HG02938 (cell line): ENCODE measurements around the gene CSNK1D.

Experiments used
- ATAC-seq: cut with Tn5 transposase; IDR thresholded peaks from one replicate; pipeline ENCODE4 v1.9.1; 2021; ENCODE audit warnings: mild to moderate bottlenecking, moderate library complexity; ENCODE audit not compliant: unreplicated experiment

The CSNK1D gene

DNA sequence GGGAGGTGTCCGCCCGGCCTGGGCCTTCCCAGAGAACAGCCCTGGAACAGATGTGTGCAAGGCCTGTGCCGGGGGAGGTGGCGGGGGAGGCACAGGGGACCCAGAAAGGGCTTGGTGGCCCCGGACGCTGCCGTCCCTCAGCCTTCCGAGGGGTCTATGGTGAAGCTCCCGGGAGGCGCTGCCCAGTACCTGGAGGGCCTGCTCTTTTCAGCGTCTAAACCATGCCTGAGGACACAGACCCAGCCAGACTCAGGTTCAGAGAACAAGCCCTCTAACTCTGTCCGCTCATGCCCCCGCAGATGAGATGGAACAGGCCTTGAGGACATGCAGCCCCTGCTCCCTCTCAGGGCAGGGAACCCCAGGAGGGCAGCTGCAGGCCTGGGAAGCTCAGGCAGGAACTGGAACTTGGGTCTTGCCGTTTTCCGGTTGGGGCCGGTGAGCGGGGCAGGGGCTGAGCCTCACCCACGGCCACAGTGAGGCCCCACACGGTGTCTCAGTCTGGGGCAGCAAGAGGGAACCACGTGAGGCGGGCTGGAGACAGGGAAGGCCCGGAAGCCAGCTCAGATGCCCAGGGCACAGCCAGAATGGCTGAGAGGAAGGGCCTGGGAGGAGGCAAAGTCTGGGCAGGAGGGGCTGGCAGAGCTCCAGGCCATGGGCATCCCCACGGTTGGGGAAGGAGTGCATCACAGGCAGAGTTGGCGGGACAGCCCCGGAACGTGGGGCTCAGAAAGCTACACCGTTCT is 32.1 kb downstream of the CSNK1D start:
- ATAC-seq: no peak

DNA sequence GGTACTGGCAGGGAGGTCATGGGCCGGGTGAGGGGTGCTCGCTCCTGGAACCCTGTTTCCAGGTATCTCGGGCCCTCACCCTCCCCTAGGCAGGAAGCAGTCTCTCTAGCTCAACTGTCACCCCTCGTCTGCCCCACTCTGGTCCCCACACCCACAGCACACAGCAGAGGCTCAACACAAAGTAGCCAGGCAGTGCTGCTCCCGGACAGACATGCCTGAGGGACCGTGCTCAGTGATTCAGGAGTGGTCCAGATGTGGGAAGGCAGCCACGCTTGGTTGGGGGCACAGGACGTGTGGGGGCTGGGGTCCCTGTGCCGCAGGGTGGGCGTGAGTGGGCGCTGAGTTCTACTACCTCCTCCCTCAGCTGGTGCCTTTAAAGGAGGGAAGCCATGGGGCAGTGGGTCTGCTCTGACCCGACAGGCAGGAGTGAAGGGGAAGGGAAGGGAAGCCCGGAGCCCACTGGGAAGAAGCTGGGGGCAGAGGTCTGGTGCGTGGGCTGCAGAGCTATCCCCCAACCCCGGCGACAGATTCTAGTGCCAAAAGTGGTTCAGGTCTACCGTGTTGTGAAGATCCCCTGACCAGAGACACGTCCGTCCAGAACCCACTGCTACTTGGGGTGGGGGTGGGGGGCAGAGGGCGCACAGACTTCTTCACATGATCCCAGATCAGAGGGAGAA is 32.9 kb downstream of the CSNK1D start:
- no peak for ATAC-seq

DNA sequence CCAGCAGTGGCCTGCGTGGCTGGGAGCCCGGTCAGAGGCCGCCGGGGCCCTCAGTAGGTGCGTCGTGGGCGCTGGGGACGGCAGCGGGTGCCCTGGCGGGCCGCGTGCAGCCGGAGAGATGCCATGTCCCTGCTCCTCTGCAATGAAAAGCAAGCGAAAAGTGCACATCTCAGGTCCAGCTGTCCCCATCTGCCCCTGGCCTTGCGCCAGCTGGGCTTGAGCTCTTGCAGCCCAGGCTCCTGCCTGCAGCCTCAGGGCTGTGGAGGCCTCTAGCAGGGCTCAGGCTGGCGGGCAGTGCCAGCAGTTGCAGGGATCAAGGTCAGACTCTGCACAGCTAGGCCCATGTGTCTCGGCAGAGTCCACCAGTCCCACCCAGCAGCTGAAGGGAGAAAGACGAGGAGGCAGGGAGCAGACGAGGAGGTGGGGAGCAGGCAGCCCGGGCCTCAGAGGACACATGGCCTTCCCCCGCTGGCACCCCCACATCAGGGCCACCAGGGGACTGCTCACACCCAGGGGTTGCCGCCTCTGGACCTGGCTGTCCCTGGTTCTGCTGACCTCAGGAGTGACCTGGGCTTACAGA is 33.5 kb downstream of the CSNK1D start:
- no peak for ATAC-seq

DNA sequence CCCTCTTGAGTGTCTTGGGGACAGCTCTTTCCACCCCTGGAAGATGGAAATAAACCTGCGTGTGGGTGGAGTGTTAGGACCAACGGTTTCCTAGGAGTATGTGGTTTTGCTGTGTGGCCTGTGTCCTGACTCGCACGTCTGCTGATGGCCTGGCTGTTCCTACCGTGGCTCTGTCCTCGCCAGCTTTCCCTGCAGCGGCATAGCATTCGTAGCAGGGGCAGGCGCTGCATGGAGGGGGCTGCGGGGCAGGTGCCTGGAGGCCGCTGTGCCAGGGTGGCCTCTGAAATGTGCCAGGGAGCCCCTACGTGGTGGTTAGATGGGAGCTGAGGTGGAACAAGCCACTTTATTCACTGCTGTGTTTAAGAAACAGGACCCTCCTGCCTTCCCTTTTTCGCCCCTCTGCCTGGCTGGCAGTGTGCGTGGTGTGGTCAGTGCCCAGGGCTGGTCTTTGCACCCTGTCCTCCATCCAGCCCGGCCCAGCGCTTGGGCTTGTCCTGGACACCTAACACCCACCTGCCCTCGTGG is 34.0 kb downstream of the CSNK1D start:
- ATAC-seq: no peak

DNA sequence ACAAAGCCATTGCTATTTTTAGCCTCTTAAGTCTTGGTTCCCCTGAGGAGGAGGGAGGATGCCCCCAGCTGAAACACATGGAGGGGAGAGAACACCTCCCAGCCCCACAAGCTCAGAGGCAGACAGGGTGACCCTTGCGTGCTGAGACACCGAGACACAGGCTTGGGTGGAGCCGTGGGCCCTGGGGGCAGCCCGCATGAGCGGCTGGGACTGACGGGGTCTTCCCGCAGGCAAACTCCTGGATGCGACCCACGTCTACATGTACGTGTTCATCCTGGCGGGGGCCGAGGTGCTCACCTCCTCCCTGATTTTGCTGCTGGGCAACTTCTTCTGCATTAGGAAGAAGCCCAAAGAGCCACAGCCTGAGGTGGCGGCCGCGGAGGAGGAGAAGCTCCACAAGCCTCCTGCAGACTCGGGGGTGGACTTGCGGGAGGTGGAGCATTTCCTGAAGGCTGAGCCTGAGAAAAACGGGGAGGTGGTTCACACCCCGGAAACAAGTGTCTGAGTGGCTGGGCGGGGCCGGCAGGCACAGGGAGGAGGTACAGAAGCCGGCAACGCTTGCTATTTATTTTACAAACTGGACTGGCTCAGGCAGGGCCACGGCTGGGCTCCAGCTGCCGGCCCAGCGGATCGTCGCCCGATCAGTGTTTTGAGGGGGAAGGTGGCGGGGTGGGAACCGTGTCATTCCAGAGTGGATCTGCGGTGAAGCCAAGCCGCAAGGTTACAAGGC is 34.9 kb downstream of the CSNK1D start:
- ATAC-seq: no peak

DNA sequence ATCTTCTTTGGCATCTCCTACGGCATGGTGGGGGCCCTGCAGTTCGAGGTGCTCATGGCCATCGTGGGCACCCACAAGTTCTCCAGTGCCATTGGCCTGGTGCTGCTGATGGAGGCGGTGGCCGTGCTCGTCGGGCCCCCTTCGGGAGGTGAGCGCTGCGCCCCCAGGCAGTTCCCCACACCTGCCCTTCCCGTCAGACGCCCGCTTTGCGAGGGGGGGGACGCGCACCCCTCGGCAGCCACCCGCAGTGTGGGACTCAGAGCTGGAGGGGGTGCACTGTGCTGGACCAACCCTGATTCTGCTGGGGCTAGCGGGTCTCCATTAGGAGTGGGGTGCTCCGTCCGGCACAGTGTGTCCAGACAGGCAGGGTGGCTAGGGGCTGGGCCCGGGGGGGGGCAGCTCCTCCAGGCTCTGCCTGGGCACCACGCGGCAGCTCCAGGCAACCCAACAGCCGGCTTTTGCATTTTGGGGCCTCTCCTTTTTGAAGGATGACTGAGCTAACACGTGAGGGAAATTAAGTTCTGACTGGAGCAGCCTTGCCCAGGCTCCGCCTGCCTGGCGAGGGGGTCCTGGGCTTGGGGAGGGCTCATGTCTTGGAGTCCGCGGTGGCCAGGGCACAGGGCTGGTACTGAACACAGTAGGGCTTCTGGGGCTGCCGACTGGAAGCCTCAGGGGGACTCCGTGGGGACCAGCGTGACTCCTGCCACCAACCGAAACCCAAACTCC is 35.6 kb downstream of the CSNK1D start:
- ATAC-seq: no peak

DNA sequence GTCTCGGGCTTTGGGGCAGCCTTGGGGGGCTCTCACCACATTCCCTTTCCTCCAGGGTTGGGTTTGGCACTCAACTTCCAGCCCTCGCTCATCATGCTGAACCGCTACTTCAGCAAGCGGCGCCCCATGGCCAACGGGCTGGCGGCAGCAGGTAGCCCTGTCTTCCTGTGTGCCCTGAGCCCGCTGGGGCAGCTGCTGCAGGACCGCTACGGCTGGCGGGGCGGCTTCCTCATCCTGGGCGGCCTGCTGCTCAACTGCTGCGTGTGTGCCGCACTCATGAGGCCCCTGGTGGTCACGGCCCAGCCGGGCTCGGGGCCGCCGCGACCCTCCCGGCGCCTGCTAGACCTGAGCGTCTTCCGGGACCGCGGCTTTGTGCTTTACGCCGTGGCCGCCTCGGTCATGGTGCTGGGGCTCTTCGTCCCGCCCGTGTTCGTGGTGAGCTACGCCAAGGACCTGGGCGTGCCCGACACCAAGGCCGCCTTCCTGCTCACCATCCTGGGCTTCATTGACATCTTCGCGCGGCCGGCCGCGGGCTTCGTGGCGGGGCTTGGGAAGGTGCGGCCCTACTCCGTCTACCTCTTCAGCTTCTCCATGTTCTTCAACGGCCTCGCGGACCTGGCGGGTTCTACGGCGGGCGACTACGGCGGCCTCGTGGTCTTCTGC is 36.3 kb downstream of the CSNK1D start:
- ATAC-seq: no peak

DNA sequence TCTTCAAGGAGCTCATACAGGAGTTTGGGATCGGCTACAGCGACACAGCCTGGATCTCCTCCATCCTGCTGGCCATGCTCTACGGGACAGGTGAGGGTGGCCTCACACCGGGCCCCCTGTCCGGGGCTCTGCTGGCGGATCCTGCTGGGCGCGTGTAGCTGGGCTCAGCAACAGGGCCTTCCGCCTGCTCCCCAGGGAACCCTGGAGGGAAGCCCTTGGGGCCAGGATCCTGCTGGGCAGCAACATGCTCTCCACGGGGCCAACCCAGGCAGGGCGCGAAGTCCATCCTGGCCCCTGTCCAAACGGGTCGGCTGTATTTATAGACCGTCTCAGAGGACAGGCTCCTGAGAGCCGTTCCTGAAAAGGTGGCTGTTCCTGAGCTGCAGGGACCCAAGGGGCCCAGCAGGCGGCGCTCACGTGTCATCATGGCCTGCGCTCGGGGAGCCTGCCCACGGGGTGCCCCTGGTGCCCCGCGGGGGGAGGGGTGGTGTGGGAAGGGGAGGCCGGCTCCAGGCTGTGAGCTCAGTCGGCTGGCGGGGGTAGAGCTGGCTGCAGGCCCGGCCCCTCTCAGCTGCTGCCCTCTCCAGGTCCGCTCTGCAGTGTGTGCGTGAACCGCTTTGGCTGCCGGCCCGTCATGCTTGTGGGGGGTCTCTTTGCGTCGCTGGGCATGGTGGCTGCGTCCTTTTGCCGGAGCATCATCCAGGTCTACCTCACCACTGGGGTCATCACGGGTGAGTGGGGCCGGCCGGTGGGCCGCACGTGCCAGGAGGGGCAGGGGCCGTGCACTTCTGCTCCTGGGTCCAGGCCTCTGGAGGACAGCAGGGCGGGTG is 37.1 kb downstream of the CSNK1D start:
- no peak for ATAC-seq

DNA sequence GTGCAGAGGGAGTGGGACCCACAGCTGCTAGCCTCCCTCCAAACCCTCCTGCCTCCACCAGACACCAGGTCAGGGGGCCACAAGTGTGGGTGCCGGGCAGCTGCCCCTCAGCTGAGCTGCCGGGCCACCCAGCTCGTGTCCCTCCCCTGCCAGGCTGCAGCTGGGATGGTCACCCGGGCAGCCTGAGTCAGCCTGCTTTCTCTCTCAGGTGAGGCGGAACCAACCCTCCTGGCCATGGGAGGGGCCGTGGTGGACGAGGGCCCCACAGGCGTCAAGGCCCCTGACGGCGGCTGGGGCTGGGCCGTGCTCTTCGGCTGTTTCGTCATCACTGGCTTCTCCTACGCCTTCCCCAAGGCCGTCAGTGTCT is 37.7 kb downstream of the CSNK1D start:
- no peak for ATAC-seq

DNA sequence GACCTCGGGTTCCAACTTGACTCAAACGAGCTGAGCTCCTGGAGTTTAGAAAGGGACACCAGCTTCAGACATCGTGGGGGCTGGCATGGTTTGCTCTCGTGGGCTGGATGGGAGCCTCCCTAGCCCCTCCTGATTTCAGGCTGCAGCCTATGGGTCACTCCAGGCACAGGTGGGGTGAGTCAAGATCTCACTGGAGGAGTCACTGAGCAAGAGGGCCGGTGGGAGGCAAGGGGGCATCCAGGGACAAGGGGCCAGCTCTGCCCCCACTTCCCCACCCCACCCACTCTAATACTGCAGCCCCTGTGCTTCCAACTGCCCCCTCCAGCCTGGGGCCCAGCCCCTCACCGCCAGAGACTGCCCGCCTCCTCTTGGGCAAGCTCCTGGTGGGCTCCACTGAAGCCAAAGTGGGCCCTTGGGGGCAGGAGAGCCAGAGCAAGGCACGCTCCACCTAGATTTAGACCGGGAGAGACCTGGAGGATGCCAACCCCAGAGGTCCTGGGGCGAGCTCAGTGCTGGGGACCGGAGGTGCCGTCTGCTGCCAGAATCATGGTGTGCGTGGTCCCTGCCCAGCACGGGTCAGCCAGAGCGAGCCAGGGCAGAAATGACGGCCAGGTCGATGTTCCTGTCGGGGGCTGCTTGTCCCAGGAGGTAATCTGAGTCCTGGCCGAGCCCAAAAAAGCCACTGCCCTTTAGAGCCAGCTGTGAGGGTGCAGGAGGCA is 38.3 kb downstream of the CSNK1D start:
- ATAC-seq: no peak

DNA sequence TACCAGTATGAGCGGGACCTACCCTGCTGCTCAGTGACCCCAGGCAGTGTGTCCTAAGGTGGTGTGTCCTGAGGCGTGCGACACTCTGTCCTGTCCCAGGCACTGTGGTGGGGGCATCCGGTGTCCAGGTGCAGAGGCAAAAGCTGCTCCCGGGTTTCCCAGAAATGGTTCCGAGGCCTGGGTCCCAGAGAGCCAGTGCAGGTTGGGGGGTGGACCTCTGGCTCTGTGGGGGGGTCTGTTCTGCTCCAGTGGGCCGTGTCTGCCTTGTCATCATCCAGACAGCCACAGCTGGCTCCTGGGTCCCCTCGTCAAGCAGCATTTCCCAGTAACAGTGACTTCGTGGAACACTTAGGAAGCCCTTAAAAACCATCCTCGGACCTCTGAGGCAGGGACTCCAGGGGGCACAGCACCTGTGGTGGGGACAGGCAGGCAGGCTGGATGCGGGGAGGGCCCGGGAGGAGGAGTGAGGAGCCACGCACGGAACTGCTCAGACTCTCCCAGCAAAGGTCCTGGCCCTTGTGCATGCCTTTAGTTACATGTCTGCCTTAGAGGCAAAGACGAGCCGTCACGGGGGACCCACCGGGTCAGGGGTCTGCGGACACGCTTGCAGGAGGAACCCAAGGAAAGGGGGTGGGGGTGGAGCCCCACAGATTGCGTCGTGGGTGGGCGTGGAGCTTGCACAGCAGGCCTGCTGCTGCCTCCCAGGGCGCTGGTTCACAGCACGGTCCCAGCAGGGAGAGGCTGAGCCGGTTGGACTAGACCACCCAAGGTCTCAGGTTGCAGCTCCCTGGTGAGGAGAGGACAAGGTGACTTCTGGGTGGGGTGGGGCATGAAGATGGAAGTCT is 39.1 kb downstream of the CSNK1D start:
- ATAC-seq: no peak

DNA sequence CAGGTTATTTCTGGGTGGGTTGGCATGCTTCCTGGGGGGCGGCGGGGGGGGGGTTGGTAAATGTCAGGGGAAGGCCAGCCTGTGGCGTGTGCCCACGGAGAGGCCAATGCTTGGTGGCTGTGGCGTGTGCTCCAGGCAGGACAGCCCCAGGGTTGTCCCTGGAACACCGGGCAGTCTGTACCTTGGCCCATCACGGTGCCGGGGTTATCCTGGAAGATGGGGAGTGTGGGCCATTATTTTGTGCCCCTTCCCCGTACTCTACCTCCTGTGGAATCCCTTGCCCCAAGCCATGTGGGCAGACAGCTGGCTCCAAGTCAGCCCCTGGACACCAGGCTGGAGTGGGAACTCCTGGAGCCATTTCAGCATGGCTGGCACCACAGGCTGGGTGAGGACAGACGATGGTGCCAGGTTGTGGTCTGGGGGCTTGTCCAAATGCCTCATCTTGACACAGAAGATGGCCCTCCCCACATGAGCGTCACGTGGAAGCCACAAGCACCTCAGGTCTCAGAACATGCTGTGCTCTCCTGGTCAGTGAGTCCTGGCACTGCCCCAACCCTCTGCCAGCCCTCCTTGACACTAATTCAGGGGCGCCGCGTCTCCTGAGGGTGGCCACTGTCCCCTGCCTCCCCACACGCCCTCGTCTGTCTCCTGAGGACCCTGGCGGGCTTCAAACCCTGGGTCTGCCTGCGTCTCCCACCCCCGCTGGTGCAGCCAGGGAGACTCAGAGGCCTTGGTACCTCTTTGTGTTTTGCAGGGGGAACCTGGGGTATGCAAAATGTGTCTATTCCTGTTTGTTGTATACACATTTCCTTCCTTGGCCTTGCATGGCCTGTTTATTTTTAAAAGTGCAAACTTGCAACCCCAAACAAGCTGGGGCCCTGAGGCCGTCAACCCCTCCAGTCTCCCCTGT is 40.4 kb downstream of the CSNK1D start:
- no peak for ATAC-seq

DNA sequence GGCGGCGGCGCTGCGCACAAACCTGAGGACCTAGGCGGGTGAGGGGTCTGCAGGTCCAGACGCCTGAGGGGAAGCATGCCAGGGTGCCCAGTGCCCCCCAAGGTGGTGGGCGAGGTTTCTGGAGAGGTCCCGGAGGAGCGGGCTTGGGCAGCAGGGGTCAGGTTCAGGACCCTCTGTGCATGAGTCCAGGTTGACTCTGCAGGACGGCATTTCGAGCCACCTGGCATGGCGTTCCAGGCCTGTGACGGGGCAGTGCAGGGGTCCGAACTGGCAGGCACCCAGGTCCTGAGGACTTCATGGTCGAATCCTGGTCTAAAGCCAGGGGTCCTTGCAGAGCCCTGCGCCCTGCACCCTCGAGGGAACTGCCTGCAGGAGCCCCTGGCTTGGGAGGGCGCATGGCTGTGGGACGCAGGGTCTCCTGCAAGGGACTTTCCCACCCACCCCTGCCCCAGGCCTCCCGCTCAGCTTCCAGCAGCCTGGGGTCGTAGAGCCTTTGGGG is 41.1 kb downstream of the CSNK1D start:
- no peak for ATAC-seq

DNA sequence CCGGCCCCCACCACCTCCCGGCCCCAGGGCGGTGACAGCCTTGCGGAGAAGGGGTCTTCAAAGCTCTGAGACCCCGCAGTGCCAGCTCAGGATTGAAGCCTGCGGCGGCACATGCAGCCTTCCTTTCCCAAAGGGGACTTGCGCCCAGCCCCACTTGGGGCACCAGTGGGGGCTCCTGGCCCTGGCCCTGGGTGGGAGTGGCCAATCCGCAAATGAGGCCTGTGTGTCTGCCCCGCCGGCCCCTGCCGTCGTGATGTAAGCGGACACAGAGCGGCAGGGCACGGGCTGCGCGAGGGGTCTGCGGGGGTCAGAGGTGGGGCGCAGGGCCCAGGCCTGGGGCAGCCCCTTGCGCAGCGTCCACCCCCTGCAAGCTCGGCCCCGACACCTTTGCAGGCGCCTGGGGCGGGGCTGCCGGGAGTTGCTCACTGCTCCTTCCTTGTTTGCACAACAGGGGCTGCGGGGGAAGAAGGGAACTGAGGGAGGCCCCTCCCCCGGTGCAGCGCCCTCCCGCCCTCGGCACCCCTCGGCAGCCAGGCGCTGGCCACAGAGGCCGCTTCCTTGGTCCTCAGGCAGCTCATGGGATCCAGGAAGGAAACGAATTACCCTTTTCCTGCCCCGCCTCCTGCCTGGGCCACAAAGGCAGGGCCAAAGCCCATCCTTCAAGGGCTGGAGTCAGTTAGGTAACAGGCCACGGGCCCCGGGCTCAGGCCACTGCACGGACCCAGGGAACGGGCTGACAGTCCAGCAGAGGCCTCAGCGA is 41.8 kb downstream of the CSNK1D start:
- no peak for ATAC-seq

DNA sequence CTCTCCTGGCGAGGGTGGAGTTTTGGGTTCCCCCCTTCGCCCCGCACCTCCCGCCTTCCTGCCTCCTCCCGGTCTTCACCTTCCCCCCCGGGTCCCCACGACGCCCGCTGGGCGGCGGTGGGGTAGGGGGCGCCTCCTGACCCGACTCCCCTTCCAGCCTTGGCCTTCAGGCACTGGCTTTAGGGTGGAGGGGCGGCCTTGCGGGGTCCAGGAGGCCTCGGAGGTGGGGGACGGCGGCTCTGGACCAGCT is 42.3 kb downstream of the CSNK1D start:
- ATAC-seq: no peak

DNA sequence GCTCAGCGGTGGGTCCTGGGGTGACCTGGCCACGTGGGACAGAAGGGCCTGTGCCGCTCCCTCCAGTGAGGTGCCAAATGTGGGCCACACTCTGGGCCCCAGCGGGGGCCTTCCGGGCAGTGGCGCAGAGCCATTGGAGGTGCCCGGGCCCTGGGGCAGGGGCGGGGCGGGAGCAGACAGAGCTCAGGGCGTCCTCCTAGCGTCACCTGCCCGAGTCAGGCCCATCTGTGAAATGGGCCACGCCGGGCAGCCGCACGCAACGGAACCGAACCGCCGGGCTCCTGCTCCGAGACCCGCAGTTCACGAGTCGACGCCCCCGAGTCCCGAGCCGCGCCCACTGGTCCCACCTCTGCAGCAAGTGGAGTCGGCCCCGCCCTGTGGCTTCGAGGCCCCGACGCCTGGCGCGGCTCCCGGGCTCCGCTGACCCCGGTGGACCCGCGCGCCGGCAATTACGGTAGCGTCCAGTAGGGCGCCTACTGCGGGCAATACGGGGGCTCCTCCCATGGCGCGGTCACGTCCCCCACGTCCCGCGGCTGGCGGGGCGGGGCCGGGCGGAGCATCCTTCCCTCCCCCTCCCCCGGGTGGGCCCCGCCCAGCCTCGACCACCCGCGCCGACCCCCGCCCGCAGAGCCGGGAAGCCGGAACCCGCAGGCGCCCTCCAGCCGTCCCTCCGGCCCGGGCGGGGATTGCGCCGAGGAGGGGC is 42.7 kb downstream of the CSNK1D start:
- no peak for ATAC-seq
